A673 (cell line): ENCODE results near the gene CCN5. TPM values are rescaled to one million over a fixed set of nuclear protein-coding genes. Genes with fewer than 3 reads are reported as not detected.

Source experiments
- BruUV-seq: library from RNA; stranded (reverse); fragments of 400-500 nt; replicated peaks from 2 replicates; lab custom pipeline; 2021; lab: Mats Ljungman, UMichigan
- CTCF ChIA-PET: fragments of 300-600 bp; sonication (Branson Sonifier 250); formaldehyde crosslinking; loops from one replicate; lab custom pipeline; 2022; ENCODE audit warnings: antibody characterized with exemption; lab: Charles Lee
- POLR2A ChIA-PET: fragments of 300-600 bp; sonication (Branson Sonifier 250); formaldehyde crosslinking; loops from one replicate; lab custom pipeline; 2022; ENCODE audit warnings: antibody characterized with exemption; ENCODE audit not compliant: low non-redundant PET; lab: Charles Lee
- DNase-seq: peaks from one replicate; pipeline ENCODE4 v3.0.0-alpha.2; 2015; ENCODE audit warnings: low spot score
- H3K27ac ChIP-seq: fragments of 200-600 bp; sonication (generic); 2 replicates; pipeline ENCODE4 v1.5.1; 2016; ENCODE audit warnings: mixed run types, low read depth, mild to moderate bottlenecking, mixed read lengths, antibody characterized with exemption, low read length; ENCODE audit not compliant: poor library complexity, severe bottlenecking
- H3K27me3 ChIP-seq: fragments of 200-600 bp; sonication (generic); replicated peaks from 2 replicates; pipeline ENCODE4 v1.6.1; 2017; ENCODE audit warnings: mixed run types, low read depth, mild to moderate bottlenecking, mixed read lengths, antibody characterized with exemption, low read length; ENCODE audit not compliant: insufficient read depth, poor library complexity
- H3K36me3 ChIP-seq: fragments of 200-600 bp; sonication (generic); 2 replicates; pipeline ENCODE4 v1.6.1; 2016; ENCODE audit warnings: mixed run types, mild to moderate bottlenecking, mixed read lengths, antibody characterized with exemption, low read length; ENCODE audit not compliant: insufficient read depth, poor library complexity, severe bottlenecking
- H3K4me1 ChIP-seq: fragments of 200-600 bp; sonication (generic); 2 replicates; pipeline ENCODE4 v1.6.1; 2017; ENCODE audit warnings: mixed run types, mild to moderate bottlenecking, mixed read lengths, antibody characterized with exemption, low read length; ENCODE audit not compliant: insufficient read depth, poor library complexity, severe bottlenecking
- H3K4me3 ChIP-seq: fragments of 200-600 bp; sonication (generic); 2 replicates; pipeline ENCODE4 v1.5.1; 2016; ENCODE audit warnings: low read depth, mixed run types, mild to moderate bottlenecking, mixed read lengths, low read length; ENCODE audit not compliant: poor library complexity, severe bottlenecking
- H3K9me3 ChIP-seq: fragments of 200-600 bp; sonication (generic); 2 replicates; pipeline ENCODE4 v1.6.1; 2016; ENCODE audit warnings: mixed run types, low read depth, mild to moderate bottlenecking, mixed read lengths, antibody characterized with exemption, low read length; ENCODE audit not compliant: poor library complexity, severe bottlenecking
- EZH2 ChIP-seq: fragments of 200-600 bp; sonication (generic); IDR thresholded peaks from 2 replicates; pipeline ENCODE4 v1.6.1; 2017; ENCODE audit warnings: borderline replicate concordance, low read depth, mild to moderate bottlenecking, mixed read lengths, antibody characterized with exemption, low read length; ENCODE audit not compliant: poor library complexity, severe bottlenecking
- intact Hi-C: fragments of 100-400 bp; cut with micrococcal nuclease; formaldehyde crosslinking; loops from one replicate; pipeline ENCODE4 v1.10.0; 2022; ENCODE audit not compliant: unreplicated experiment
- total RNA-seq: library from RNA; stranded (reverse); gene quantifications from 2 replicates; pipeline ENCODE4 v1.2.3, GENCODE V29; 2021
- TF ChIP-seq, protein P1 (sequence below): fragments of 300-800, 200-600 bp; sonication (generic); conservative IDR thresholded peaks from 2 replicates; pipeline ENCODE4 v1.5.1; 2017; ENCODE audit warnings: low read depth, mild to moderate bottlenecking, antibody characterized with exemption, low read length, moderate library complexity, mixed read lengths

Gene CCN5
- total RNA-seq, 1 experiment from 2014 or later = not detected

DNA sequence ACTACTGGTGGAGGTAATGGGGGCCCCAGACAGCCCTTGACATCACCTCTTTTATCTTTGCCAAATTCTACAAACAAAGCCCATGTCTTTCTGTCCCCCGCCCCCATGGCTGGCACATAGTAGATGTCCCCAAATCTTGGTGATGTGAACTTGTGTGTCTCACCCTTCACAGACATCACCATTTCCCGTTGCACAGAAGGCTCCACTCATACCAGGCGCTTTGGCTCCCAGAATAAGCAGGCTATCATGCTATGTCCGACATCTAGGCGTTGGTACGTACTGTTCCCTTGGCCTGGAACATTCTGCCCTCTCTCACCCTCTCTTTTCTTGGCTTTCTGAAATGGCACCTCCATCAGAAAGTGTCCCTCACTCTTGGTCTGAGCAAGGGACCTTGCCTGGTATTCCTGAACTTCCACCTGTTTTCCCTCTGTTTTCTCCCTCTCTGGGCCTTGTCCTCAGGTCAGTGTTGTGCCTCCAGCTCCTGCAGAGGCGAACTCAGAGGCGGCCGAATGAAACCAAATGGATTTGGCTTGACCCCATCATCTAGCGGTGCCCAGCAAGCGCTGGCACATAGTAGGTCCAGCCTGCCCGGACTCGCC is 968 bp upstream of the CCN5 start:
- Histone ChIP-seq H3K4me3 (no peak overlapping the region), H3K27ac (no peak overlapping the region), H3K4me1 (peaks cover 7% of the 10 kb centered on the region), H3K27me3 (no peaks in the 10 kb centered on the region), H3K36me3 (no peaks in the 10 kb centered on the region), H3K9me3 (no peaks in the 10 kb centered on the region)
- intact Hi-C loops = no loop called here
- no TSS peak for BruUV-seq
- no peak for TF ChIP-seq EZH2
- TF ChIP-seq, protein P1, sequence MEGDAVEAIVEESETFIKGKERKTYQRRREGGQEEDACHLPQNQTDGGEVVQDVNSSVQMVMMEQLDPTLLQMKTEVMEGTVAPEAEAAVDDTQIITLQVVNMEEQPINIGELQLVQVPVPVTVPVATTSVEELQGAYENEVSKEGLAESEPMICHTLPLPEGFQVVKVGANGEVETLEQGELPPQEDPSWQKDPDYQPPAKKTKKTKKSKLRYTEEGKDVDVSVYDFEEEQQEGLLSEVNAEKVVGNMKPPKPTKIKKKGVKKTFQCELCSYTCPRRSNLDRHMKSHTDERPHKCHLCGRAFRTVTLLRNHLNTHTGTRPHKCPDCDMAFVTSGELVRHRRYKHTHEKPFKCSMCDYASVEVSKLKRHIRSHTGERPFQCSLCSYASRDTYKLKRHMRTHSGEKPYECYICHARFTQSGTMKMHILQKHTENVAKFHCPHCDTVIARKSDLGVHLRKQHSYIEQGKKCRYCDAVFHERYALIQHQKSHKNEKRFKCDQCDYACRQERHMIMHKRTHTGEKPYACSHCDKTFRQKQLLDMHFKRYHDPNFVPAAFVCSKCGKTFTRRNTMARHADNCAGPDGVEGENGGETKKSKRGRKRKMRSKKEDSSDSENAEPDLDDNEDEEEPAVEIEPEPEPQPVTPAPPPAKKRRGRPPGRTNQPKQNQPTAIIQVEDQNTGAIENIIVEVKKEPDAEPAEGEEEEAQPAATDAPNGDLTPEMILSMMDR = no peak
- DNase-seq = no peak
- ChIA-PET POLR2A (no interaction called here), CTCF (no interaction called here)

DNA sequence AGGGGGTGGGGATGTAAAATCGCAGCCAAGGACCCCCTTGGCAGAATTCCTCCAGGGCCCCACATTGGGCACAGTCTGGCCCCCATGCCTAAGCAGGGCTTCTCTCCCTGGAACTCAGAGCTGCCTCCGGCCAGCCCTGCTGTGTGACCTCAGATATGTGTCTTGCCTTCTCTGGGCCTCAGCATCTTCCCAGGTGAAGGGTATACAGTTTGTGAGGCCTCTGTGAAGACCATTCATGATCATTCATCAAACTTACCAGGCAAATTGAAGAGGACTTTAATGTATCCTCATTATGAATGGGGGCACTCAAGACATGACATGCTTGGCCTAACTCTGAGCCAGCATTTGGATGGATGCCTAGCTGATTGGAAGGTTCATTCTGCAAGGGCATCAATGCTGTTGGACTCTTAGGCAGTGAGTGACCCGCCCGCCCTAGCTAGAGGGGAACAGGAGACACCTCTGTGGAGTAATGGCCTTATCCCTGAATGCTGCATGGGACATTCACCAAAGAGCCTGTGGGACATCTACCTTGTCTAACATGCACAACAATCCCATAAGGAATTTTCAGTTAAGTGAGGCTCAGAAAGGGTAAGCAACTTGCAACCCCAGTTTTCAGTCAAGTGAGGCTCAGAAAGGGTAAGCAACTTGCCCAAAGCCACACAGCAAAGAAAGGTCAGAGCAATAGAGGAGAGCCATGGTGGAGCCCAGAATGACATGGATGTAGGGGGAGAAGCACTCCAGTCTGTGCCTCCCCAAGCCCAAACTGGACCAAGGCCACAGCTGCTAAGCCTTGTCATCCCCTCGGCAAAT is 535 bp downstream of the CCN5 start:
- Histone ChIP-seq H3K9me3 (no peaks in the 10 kb centered on the region), H3K27ac (no peak overlapping the region), H3K4me3 (no peak overlapping the region), H3K4me1 (peaks cover 18% of the 10 kb centered on the region), H3K27me3 (no peaks in the 10 kb centered on the region), H3K36me3 (no peaks in the 10 kb centered on the region)
- ChIA-PET CTCF (no interaction called here), POLR2A (no interaction called here)
- TF ChIP-seq, protein P1 = no peak
- no peak for TF ChIP-seq EZH2
- intact Hi-C loops = no loop called here
- DNase-seq = no peak
- BruUV-seq = no TSS peak

DNA sequence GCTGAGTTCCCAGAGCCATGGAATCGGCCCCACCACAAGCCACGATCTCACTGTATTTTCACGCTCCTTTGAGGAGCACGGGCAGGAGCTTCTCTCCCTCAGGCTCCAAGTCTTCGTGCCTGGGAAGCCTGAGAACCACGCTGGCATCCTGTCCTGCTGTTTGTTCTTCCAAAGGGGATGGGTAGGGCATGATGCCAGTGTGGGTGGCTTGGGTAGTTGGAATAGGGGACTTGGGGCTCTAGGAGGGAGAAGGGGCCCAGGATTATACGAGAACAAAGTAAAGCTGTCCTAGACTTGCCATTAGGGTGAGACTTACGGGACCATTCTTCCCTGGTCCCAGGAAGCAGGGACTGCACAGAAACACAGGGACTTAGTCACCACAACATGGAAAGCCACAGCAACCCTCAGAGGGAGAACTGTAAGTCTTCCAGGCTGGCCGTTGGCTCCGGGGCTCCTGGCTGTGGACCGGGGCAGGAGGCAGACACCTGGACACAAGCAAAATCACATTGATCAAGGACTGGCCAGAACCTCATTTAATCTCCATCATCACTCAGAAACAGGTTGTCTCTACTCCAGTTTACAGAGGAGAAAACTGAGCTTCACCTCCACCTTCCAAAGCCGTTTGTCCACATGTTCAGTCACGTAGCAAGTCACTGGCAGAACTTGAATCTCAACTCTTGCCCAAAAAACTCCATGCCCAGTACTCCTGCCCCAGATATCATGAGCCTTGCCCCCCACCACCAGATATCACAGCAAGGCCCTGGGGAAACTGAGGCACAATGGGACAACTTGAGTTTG is 1.3 kb downstream of the CCN5 start:
- Histone ChIP-seq H3K27me3 (no peaks in the 10 kb centered on the region), H3K27ac (no peak overlapping the region), H3K36me3 (no peaks in the 10 kb centered on the region), H3K9me3 (no peaks in the 10 kb centered on the region), H3K4me3 (no peak overlapping the region), H3K4me1 (peaks cover 26% of the 10 kb centered on the region)
- BruUV-seq = no TSS peak
- TF ChIP-seq EZH2 = no peak
- TF ChIP-seq, protein P1 = no peak
- intact Hi-C loops = no loop called here
- CTCF ChIA-PET = no interaction called here
- POLR2A ChIA-PET = no interaction called here
- DNase-seq = no peak
